Inferior parietal cortex (tissue), 1 donor: ENCODE results near the gene LACC1.
A peak's percentile ranks its signal among the peaks of the same experiment; 100 is the strongest.

ENCODE experiments used
- DNase-seq: peaks from one replicate; pipeline ENCODE4 v3.0.0-alpha.2; 2016; ENCODE audit errors: extremely low spot score

LACC1 gene

GRCh38 chr13:43879755-43880181, at the start of gene LACC1:
LACC1 (plus strand) TSS chr13:43879904; CDS start chr13:43880986, 1,082 bp downstream.
- DNase-seq: no peak

GRCh38 chr13:43830497-43830881, 49.2 kb upstream of the LACC1 start:
- DNase-seq: no peak

DNA sequence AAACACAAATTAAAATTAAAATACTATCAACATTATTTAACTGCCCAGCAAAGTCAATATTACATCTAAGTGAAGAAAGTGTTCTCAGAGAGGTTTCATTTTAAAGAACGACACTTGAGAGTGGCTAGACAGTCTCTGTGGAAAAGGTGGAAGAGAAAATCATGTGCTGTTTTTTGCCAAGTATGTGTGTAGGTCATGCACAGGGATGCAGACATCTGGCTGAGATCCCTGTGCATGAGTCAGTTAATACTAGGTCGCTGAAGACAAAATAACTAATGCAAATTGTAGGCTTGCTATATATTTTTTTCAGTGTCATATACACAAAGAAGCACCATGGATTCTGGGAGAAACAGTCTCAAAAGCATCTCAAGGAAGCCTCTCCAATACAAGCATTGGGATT, 48.6 kb upstream of the LACC1 start:
- DNase-seq: no peak

GRCh38 chr13:43835701-43836100, 44.0 kb upstream of the LACC1 start:
- no peak for DNase-seq

DNA sequence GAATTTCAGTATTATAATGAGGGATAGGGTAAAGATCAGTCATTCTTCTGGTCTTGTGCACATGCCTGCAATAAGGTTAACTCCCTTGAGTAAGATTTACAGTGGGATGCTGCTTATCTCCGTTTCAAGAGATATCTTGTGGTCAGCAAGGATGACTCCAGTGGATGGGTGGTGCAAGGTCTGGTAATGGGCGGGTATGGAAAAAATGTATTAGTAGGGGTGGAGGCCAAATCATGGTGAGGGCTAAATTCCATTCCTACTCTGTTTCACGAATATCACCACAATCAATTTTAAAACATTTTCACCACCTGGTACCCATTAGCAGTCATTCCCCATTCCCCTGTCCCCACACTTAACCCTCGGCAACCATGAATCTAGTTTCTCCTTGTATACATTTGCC, 40.8 kb upstream of the LACC1 start:
- DNase-seq: no peak

GRCh38 chr13:43846496-43847158, 33.1 kb upstream of the LACC1 start:
- DNase-seq: no peak

- no peak for DNase-seq
These were observed 31.6 kb upstream of the LACC1 start for GRCh38 chr13:43848001-43848649.

DNA sequence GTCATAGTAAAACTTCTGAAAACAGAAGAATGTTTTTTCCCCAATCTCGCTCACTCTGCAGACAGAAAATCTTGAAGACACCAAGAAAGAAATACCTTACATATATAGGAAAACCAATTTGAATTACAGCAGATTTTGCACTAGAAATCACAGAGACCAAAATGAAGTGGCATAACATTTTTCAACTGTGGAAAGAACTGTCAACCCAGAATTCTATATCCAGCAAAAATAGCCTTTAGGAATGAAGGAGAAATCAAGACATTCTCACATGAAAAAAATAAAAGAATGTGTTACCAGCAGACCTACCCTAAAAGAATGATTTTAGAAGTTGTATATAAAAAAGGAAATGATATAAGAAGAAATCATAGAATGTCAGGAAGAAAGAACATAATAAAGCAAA, 28.8 kb upstream of the LACC1 start:
- no peak for DNase-seq

- no peak for DNase-seq
These were observed 26.7 kb upstream of the LACC1 start for GRCh38 chr13:43852923-43853404.

GRCh38 chr13:43861863-43862262, 17.8 kb upstream of the LACC1 start:
- DNase-seq: no peak

- DNase-seq: no peak
These were observed 14.8 kb upstream of the LACC1 start for GRCh38 chr13:43864921-43865320.

DNA sequence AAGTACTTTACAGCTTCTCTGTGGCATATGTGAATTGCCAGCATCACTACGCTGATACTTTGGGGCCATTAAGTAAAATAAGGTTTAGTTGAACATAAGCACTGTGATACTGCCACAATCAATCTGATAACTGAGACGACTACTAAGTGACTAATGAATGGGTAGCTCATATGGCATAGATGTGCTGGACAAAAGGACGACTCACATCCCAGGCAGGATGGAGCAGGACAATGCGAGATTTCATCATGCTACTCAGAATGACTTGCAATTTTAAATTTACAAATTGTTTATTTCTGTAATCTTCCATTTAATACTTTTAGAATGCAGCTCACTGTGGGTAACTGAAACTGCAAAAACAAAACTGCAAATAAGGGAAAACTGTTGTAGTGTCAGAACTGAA, 13.8 kb upstream of the LACC1 start:
- DNase-seq: no peak

GRCh38 chr13:43872181-43872580, 7.5 kb upstream of the LACC1 start:
- DNase-seq: no peak

GRCh38 chr13:43874504-43875092, 5.1 kb upstream of the LACC1 start:
- DNase-seq: peak; percentile 61

GRCh38 chr13:43876366-43876765, 3.3 kb upstream of the LACC1 start:
- no peak for DNase-seq

DNA sequence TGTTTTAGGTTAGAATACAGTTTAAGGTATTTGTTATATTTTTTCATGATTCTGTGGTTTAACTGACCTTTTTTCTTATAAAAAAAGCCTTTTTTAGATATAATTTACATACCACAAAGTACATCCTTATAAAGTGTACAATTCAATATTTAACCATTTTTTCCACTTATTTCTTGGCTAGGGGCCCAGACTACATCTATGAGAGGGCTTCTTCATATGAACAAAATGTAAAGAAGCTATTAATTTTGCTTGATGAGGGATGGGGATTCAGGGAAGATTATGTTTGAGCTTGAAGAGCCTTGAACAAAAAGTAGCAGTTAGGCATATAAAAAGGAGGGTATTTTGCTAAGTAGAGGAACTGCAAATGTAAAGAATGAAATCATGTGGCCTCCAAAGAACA, 2.4 kb upstream of the LACC1 start:
- no peak for DNase-seq

DNA sequence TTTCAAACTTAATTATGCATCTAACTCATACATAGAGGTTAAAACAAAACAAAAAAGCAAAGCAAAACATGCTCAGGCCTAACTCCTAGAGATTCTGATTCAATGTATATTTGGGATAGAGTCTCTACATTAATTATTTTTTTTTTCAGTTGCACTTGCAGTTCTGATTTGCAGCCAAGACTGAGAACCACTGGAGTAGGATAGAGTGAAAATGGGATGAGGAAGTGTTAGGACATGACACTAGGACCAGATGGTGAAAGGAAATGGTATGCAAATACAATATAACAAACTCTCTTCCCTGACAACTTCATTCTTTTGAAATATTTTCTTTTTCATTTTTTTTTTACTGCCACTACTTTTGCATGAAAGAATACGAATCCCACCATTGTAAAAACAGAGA, 1.9 kb upstream of the LACC1 start:
- DNase-seq: peak; percentile 36

DNA sequence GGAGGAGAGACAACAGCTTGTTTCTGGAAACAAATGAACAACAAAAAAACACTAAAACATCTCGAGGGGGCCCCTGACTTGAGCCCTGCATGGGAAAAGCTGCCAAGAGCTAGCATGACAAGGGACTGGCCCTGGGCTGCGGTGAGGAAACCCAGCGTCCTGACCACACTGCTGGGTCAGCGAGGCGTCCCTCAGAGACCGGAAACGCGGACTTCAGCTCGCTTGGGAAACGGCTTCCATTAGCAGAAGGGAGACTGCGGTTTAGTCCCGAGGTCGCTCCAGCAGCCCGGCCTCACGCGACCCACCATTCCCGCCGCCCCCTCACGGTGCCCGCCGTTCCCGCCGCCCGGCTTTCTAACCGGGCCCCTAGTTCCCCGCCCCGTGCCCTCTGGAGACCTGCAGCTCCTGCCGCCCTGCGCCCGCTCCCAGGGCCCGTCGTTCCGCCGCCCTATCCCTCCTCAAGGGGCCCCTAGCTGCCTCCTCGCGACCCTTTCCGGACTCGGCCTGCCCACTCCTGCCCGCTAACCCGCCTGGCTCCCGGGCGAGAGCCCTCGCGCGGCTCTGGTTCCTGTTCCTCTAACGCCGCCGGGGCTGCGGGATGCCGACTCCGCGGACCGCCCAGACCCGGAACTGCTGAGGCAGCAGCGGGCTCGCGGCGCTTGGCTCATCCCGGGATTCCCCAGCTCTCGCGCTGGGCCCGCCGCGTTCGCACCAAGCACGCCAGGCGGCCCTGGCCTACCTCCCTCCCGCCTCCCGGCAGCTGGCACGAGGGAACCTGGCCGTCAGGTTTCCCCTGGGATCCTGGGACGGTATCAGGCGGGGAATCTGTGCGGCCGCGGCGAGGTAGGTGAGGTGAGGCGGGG, 581 bp upstream of the LACC1 start, which contains the start of gene CCDC122:
TSS of gene CCDC122 (minus strand) at position 849 of the 863 bp plus-strand sequence. CDS start 10,364 bp downstream, outside the sequence.
- DNase-seq: peak; percentile 62

- peak; percentile 57 for DNase-seq
These were observed 631 bp downstream of the LACC1 start for GRCh38 chr13:43880214-43880855.

- peak; percentile 59 for DNase-seq
These were observed 1.2 kb downstream of the LACC1 start for GRCh38 chr13:43880926-43881325.

- DNase-seq: no peak
These were observed 1.9 kb downstream of the LACC1 start for GRCh38 chr13:43881580-43881979.
